Measurements from ENCODE around the gene CERT1. TPM values are rescaled to one million over a fixed set of nuclear protein-coding genes. Genes with fewer than 3 reads are reported as not detected.

The CERT1 gene
- total RNA-seq, 1 experiment from 2014 or later: 50.2 TPM

DNA sequence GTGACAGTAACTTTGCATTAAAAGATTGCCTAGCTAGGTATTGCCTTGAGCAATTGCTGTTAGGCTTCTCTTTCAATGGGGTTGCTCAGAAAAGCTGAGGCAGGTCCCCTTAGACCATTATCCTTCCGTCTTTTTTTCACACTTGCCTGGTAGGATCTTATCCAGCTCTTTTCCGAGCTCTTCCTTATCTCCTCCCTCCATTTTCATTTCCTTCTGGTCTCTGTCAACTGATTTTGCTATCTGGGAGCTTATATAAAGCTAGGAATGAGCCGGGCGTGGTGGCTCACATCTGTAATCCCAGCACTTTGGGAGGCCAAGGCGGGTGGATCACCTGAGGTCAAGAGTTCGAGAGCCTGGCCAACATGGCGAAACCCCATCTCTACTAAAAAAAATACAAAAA, 181.0 kb downstream of the CERT1 start:
- Histone ChIP-seq H4K8ac (replicated peaks; ENCODE audit: insufficient read length, low read depth, low read length) (no peak overlapping the region), H3K56ac (ENCODE audit: insufficient read length, low read depth, low read length) (no peak overlapping the region), H2AFZ (ENCODE audit: low read length) (no peak overlapping the region), H3K4me1 (ENCODE audit: insufficient read depth, low read length) (no peaks in the 10 kb centered on the region), H3T11ph (ENCODE audit: low read length) (no peak overlapping the region), H3K27ac (ENCODE audit: insufficient read length, low read depth, low read length) (no peak overlapping the region), H3K18ac (ENCODE audit: insufficient read length, low read depth, low read length) (no peak overlapping the region), H3K9ac (ENCODE audit: extremely low read depth, insufficient read length, low read length) (no peak overlapping the region), H2BK20ac (ENCODE audit: low read depth, low read length, poor library complexity, severe bottlenecking) (no peak overlapping the region), H2BK5ac (ENCODE audit: insufficient read length, low read length) (no peak overlapping the region), H3K14ac (ENCODE audit: insufficient read depth, low read length) (no peak overlapping the region), H3K79me2 (ENCODE audit: insufficient read depth, low read length) (no peaks in the 10 kb centered on the region), H2AK5ac (ENCODE audit: insufficient read length, low read length) (no peak overlapping the region), H3K4ac (ENCODE audit: low read depth, low read length) (no peak overlapping the region), H4K91ac (ENCODE audit: insufficient read length, low read depth, low read length) (no peak overlapping the region), H3K23ac (ENCODE audit: insufficient read length, low read depth, low read length) (no peak overlapping the region), H2BK120ac (ENCODE audit: low read depth, low read length, poor library complexity, severe bottlenecking) (no peak overlapping the region), H4K20me1 (ENCODE audit: control insufficient read depth, insufficient read depth, insufficient read length) (no peaks in the 10 kb centered on the region), H3K23me2 (ENCODE audit: insufficient read length, low read depth, low read length, poor library complexity, severe bottlenecking) (no peaks in the 10 kb centered on the region), H3K27me3 (ENCODE audit: insufficient read depth, low read length) (no peaks in the 10 kb centered on the region; the same call in 1 of the 2 replicates), H4K5ac (ENCODE audit: insufficient read length, low read depth, low read length) (no peak overlapping the region), H3K4me2 (ENCODE audit: insufficient read depth, insufficient read length, low read length) (no peak overlapping the region), H2BK12ac (ENCODE audit: insufficient read length, low read depth, low read length) (no peak overlapping the region), H2BK15ac (ENCODE audit: low read depth, low read length) (no peak overlapping the region), H3K9me3 (ENCODE audit: control insufficient read depth, low read depth, low read length) (no peaks in the 10 kb centered on the region), H3K79me1 (ENCODE audit: insufficient read depth, low read depth, low read length, poor library complexity, severe bottlenecking) (no peaks in the 10 kb centered on the region)
- no peak overlapping the region for H3K27ac Mint-ChIP-seq
- no peak overlapping the region for H3K4me3 Mint-ChIP-seq
- no peak for DNase-seq
- peaks cover under 1 to 5% of the 10 kb centered on the region in 2 experiments; a peak in 2 of 4 replicates for H3K4me1 Mint-ChIP-seq
- no peaks in the 10 kb centered on the region; a peak in 1 of 7 replicates for H3K36me3 Mint-ChIP-seq (ENCODE audit: insufficient read depth in 1 of 3, low read depth in 3 of 3)
- no peaks in the 10 kb centered on the region for H3K27me3 Mint-ChIP-seq (ENCODE audit: low read depth)
- TF ChIP-seq, protein P1, sequence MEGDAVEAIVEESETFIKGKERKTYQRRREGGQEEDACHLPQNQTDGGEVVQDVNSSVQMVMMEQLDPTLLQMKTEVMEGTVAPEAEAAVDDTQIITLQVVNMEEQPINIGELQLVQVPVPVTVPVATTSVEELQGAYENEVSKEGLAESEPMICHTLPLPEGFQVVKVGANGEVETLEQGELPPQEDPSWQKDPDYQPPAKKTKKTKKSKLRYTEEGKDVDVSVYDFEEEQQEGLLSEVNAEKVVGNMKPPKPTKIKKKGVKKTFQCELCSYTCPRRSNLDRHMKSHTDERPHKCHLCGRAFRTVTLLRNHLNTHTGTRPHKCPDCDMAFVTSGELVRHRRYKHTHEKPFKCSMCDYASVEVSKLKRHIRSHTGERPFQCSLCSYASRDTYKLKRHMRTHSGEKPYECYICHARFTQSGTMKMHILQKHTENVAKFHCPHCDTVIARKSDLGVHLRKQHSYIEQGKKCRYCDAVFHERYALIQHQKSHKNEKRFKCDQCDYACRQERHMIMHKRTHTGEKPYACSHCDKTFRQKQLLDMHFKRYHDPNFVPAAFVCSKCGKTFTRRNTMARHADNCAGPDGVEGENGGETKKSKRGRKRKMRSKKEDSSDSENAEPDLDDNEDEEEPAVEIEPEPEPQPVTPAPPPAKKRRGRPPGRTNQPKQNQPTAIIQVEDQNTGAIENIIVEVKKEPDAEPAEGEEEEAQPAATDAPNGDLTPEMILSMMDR (conservative IDR thresholded peaks at IDR 0.05): no peak
- no CpG with 5 or more reads among the region's 7 CpGs for WGBS (ENCODE audit: extremely low coverage, insufficient read length, low lambda C conversion rate)
- H3K9me3 Mint-ChIP-seq: peaks cover 0 to 9% of the 10 kb centered on the region in 2 experiments; a peak in 2 of 5 replicates

Other genes starting within 250 kb of the CERT1 start
- 158 and 178 TPM in 2 replicates for gene HMGCR, start 174.4 kb downstream of the CERT1 start, total RNA-seq (2021)
- gene POLK, start 262 bp upstream of the CERT1 start, total RNA-seq (2021): 7.6 and 9.9 TPM in 2 replicates
- 0.33 and 0.44 TPM in 2 replicates for gene ANKDD1B, start 99.8 kb upstream of the CERT1 start, total RNA-seq (2021)
- 12.2 and 13.0 TPM in 2 replicates for gene POC5, start 205.8 kb upstream of the CERT1 start, total RNA-seq (2021)

Measured in H9 (cell line).